WTC11 (cell line): ENCODE measurements around the gene INPPL1. TPM values are rescaled to one million over a fixed set of nuclear protein-coding genes. Genes with fewer than 3 reads are reported as not detected.

ENCODE experiments used
- ATAC-seq: fragments of 200-7000 bp; cut with Tn5 transposase; 2 replicates; pipeline ENCODE4 v1.10.0; 2021; ENCODE audit warnings: mild to moderate bottlenecking, moderate library complexity
- CTCF ChIA-PET: fragments of 300-600 bp; sonication (Branson Sonifier 250); formaldehyde crosslinking; loops from one replicate; lab custom pipeline; 2021; ENCODE audit warnings: antibody characterized with exemption; lab: Charles Lee
- POLR2A ChIA-PET: fragments of 350-600 bp; sonication (Branson Sonifier 250); formaldehyde crosslinking; loops from one replicate; lab custom pipeline; 2021; ENCODE audit warnings: antibody characterized with exemption; lab: Charles Lee
- DNase-seq: peaks from one replicate; pipeline ENCODE4 v3.0.0; 2021; ENCODE audit warnings: low spot score
- H3K27ac Mint-ChIP-seq: 2 replicates; pipeline ENCODE4 v1.8.0; 2021; ENCODE audit warnings: mixed read lengths
- H3K27me3 Mint-ChIP-seq: 2 replicates; pipeline ENCODE4 v1.8.0; 2021; ENCODE audit warnings: low read depth, mild to moderate bottlenecking, moderate library complexity, mixed read lengths
- H3K36me3 Mint-ChIP-seq: 2 replicates; pipeline ENCODE4 v1.8.0; 2021; ENCODE audit warnings: mixed read lengths
- H3K4me1 Mint-ChIP-seq: 2 replicates; pipeline ENCODE4 v1.8.0; 2022; ENCODE audit warnings: mixed read lengths
- H3K4me3 Mint-ChIP-seq: 2 replicates; pipeline ENCODE4 v1.8.0; 2021; ENCODE audit warnings: mild to moderate bottlenecking, moderate library complexity, mixed read lengths
- H3K9me3 Mint-ChIP-seq: 2 replicates; pipeline ENCODE4 v1.8.0; 2021; ENCODE audit warnings: mixed read lengths
- ELF4 ChIP-seq: sonication (generic); formaldehyde crosslinking; IDR thresholded peaks from 2 replicates; pipeline ENCODE4 v1.8.1; 2022; ENCODE audit warnings: low read depth, mild to moderate bottlenecking, moderate library complexity, missing genetic modification reagents
- NR3C1 ChIP-seq: sonication (generic); formaldehyde crosslinking; conservative IDR thresholded peaks from 2 replicates; pipeline ENCODE4 v1.8.1; 2023; ENCODE audit warnings: low read depth, mild to moderate bottlenecking, missing genetic modification reagents
- SMAD3 ChIP-seq: sonication (generic); formaldehyde crosslinking; IDR thresholded peaks from 2 replicates; pipeline ENCODE4 v1.8.0; 2022; ENCODE audit warnings: missing genetic modification reagents, mild to moderate bottlenecking, borderline replicate concordance
- TP53 ChIP-seq: sonication (generic); formaldehyde crosslinking; IDR thresholded peaks from 2 replicates; pipeline ENCODE4 v1.8.1; 2023; ENCODE audit warnings: mild to moderate bottlenecking, missing genetic modification reagents
- ZNF219 ChIP-seq: sonication (generic); formaldehyde crosslinking; IDR thresholded peaks from 2 replicates; pipeline ENCODE4 v1.8.0; 2023; ENCODE audit warnings: missing genetic modification reagents, mild to moderate bottlenecking, borderline replicate concordance
- ZNF416 ChIP-seq: fragments of 250-450 bp; sonication (Bioruptor Pico); IDR thresholded peaks from 2 replicates; pipeline ENCODE4 v1.9.0; 2021; ENCODE audit warnings: mild to moderate bottlenecking, inconsistent platforms
- ZNF423 ChIP-seq: fragments of 250-450 bp; sonication (Bioruptor Pico); IDR thresholded peaks from 2 replicates; pipeline ENCODE4 v2.1.2; 2022; ENCODE audit warnings: mild to moderate bottlenecking, moderate library complexity
- total RNA-seq: library from RNA; stranded (reverse); gene quantifications from 3 replicates; pipeline ENCODE4 v1.2.3, GENCODE V29; 2021
- TF ChIP-seq, protein P1 (sequence below): sonication (generic); formaldehyde crosslinking; IDR thresholded peaks from 2 replicates; pipeline ENCODE4 v1.8.1; 2022; ENCODE audit warnings: low read depth, missing genetic modification reagents, borderline replicate concordance
- TF ChIP-seq, protein P2 (sequence below): sonication (generic); formaldehyde crosslinking; IDR thresholded peaks from 2 replicates; pipeline ENCODE4 v1.8.0; 2023; ENCODE audit warnings: missing genetic modification reagents
- TF ChIP-seq, protein P3 (sequence below): sonication (generic); formaldehyde crosslinking; IDR thresholded peaks from 2 replicates; pipeline ENCODE4 v1.8.1; 2022; ENCODE audit warnings: mild to moderate bottlenecking, moderate library complexity, missing genetic modification reagents
- TF ChIP-seq, protein P4 (sequence below): fragments of 250-450 bp; sonication (Bioruptor Pico); IDR thresholded peaks from 2 replicates; pipeline ENCODE4 v1.8.0; 2021; ENCODE audit warnings: mild to moderate bottlenecking
- TF ChIP-seq, protein P5 (sequence below): fragments of 250-450 bp; sonication (Bioruptor Pico); IDR thresholded peaks from 2 replicates; pipeline ENCODE4 v1.9.0; 2021; ENCODE audit warnings: mild to moderate bottlenecking
- TF ChIP-seq, protein P6 (sequence below): sonication (generic); formaldehyde crosslinking; conservative IDR thresholded peaks from 2 replicates; pipeline ENCODE4 v1.8.1; 2023; ENCODE audit warnings: mild to moderate bottlenecking, low read depth, missing genetic modification reagents, moderate library complexity
- TF ChIP-seq, protein P7 (sequence below): fragments of 250-450 bp; sonication (Bioruptor Pico); IDR thresholded peaks from 2 replicates; pipeline ENCODE4 v2.1.2; 2022; ENCODE audit warnings: mild to moderate bottlenecking, moderate library complexity

INPPL1 gene
- total RNA-seq, 1 experiment from 2014 or later: 136 TPM

DNA sequence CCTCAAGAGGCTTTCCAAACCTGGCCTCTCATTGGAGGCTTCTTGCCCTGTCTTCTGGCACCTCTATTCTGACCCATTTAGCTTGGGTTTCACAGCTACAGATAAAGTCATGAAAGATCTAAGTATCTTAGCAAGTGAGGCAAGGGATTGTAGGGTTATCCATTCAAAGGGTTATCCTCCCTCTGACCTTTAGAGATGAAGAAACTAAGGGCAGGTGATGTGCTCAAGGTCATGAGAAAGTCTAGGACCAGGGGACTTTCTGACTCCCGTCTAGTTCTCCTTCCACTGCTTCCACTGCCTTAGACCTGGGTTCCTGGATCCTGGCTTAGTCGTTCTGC lies 12.2 kb downstream of the INPPL1 start:
- Mint-ChIP-seq H3K27me3 (peaks cover 33% of the 10 kb centered on the region), H3K9me3 (no peaks in the 10 kb centered on the region), H3K27ac (no peak overlapping the region)
- CTCF ChIA-PET: interaction anchor here (1.2 to 4.8 kb wide), 6 partner anchors 11 to 235 kb away, joined by 5 to 123 read pairs (median 25); partner anchors contain the start of gene INPPL1
- no peak for DNase-seq
- TF ChIP-seq, protein P1, sequence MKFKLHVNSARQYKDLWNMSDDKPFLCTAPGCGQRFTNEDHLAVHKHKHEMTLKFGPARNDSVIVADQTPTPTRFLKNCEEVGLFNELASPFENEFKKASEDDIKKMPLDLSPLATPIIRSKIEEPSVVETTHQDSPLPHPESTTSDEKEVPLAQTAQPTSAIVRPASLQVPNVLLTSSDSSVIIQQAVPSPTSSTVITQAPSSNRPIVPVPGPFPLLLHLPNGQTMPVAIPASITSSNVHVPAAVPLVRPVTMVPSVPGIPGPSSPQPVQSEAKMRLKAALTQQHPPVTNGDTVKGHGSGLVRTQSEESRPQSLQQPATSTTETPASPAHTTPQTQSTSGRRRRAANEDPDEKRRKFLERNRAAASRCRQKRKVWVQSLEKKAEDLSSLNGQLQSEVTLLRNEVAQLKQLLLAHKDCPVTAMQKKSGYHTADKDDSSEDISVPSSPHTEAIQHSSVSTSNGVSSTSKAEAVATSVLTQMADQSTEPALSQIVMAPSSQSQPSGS (CRISPR knock-in tag): no peak
- TF ChIP-seq, protein P2, sequence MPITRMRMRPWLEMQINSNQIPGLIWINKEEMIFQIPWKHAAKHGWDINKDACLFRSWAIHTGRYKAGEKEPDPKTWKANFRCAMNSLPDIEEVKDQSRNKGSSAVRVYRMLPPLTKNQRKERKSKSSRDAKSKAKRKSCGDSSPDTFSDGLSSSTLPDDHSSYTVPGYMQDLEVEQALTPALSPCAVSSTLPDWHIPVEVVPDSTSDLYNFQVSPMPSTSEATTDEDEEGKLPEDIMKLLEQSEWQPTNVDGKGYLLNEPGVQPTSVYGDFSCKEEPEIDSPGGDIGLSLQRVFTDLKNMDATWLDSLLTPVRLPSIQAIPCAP (CRISPR knock-in tag): no peak
- TF ChIP-seq ZNF416 (CRISPR knock-in tag) (no peak), ZNF423 (no peak), ZNF219 (CRISPR knock-in tag) (no peak), NR3C1 (no peak), ELF4 (CRISPR knock-in tag) (no peak), SMAD3 (CRISPR knock-in tag) (no peak), TP53 (CRISPR knock-in tag) (no peak)
- TF ChIP-seq, protein P3, sequence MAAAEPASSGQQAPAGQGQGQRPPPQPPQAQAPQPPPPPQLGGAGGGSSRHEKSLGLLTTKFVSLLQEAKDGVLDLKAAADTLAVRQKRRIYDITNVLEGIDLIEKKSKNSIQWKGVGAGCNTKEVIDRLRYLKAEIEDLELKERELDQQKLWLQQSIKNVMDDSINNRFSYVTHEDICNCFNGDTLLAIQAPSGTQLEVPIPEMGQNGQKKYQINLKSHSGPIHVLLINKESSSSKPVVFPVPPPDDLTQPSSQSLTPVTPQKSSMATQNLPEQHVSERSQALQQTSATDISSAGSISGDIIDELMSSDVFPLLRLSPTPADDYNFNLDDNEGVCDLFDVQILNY (CRISPR knock-in tag): no peak
- TF ChIP-seq, protein P4, sequence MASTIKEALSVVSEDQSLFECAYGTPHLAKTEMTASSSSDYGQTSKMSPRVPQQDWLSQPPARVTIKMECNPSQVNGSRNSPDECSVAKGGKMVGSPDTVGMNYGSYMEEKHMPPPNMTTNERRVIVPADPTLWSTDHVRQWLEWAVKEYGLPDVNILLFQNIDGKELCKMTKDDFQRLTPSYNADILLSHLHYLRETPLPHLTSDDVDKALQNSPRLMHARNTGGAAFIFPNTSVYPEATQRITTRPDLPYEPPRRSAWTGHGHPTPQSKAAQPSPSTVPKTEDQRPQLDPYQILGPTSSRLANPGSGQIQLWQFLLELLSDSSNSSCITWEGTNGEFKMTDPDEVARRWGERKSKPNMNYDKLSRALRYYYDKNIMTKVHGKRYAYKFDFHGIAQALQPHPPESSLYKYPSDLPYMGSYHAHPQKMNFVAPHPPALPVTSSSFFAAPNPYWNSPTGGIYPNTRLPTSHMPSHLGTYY: no peak
- TF ChIP-seq, protein P5, sequence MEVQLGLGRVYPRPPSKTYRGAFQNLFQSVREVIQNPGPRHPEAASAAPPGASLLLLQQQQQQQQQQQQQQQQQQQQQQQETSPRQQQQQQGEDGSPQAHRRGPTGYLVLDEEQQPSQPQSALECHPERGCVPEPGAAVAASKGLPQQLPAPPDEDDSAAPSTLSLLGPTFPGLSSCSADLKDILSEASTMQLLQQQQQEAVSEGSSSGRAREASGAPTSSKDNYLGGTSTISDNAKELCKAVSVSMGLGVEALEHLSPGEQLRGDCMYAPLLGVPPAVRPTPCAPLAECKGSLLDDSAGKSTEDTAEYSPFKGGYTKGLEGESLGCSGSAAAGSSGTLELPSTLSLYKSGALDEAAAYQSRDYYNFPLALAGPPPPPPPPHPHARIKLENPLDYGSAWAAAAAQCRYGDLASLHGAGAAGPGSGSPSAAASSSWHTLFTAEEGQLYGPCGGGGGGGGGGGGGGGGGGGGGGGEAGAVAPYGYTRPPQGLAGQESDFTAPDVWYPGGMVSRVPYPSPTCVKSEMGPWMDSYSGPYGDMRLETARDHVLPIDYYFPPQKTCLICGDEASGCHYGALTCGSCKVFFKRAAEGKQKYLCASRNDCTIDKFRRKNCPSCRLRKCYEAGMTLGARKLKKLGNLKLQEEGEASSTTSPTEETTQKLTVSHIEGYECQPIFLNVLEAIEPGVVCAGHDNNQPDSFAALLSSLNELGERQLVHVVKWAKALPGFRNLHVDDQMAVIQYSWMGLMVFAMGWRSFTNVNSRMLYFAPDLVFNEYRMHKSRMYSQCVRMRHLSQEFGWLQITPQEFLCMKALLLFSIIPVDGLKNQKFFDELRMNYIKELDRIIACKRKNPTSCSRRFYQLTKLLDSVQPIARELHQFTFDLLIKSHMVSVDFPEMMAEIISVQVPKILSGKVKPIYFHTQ (CRISPR knock-in tag): no peak
- TF ChIP-seq, protein P6, sequence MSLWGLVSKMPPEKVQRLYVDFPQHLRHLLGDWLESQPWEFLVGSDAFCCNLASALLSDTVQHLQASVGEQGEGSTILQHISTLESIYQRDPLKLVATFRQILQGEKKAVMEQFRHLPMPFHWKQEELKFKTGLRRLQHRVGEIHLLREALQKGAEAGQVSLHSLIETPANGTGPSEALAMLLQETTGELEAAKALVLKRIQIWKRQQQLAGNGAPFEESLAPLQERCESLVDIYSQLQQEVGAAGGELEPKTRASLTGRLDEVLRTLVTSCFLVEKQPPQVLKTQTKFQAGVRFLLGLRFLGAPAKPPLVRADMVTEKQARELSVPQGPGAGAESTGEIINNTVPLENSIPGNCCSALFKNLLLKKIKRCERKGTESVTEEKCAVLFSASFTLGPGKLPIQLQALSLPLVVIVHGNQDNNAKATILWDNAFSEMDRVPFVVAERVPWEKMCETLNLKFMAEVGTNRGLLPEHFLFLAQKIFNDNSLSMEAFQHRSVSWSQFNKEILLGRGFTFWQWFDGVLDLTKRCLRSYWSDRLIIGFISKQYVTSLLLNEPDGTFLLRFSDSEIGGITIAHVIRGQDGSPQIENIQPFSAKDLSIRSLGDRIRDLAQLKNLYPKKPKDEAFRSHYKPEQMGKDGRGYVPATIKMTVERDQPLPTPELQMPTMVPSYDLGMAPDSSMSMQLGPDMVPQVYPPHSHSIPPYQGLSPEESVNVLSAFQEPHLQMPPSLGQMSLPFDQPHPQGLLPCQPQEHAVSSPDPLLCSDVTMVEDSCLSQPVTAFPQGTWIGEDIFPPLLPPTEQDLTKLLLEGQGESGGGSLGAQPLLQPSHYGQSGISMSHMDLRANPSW (CRISPR knock-in tag): no peak
- TF ChIP-seq, protein P7, sequence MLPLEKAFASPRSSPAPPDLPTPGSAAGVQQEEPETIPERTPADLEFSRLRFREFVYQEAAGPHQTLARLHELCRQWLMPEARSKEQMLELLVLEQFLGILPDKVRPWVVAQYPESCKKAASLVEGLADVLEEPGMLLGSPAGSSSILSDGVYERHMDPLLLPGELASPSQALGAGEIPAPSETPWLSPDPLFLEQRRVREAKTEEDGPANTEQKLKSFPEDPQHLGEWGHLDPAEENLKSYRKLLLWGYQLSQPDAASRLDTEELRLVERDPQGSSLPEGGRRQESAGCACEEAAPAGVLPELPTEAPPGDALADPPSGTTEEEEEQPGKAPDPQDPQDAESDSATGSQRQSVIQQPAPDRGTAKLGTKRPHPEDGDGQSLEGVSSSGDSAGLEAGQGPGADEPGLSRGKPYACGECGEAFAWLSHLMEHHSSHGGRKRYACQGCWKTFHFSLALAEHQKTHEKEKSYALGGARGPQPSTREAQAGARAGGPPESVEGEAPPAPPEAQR (CRISPR knock-in tag): no peak
- TF ChIP-seq, all 79 proteins: peak for 0
- no peak for ATAC-seq
- H3K4me1 Mint-ChIP-seq: peaks cover 29% of the 10 kb centered on the region
- peaks cover 33% of the 10 kb centered on the region for H3K36me3 Mint-ChIP-seq
- no peak overlapping the region for H3K4me3 Mint-ChIP-seq
- POLR2A ChIA-PET: interaction anchor here (5.7 kb wide), 1 partner anchor 13 kb away, joined by 37 read pairs; the partner anchor contains the start of gene INPPL1
